ENCODE data around the gene ZNF730. TPM values are rescaled to one million over a fixed set of nuclear protein-coding genes. Genes with fewer than 3 reads are reported as not detected.

The ZNF730 gene
- total RNA-seq, 1 experiment from 2014 or later = not detected

- intact Hi-C loops (cut with micrococcal nuclease) = no loop called here
- Mint-ChIP-seq H3K4me1 (ENCODE audit: insufficient read depth, unreplicated experiment) (no peaks in the 10 kb centered on the region), H3K27me3 (ENCODE audit: insufficient read depth, unreplicated experiment) (no peaks in the 10 kb centered on the region), H3K4me3 (ENCODE audit: unreplicated experiment) (no peak overlapping the region), H3K27ac (ENCODE audit: low read depth, unreplicated experiment) (no peak overlapping the region), H3K36me3 (ENCODE audit: insufficient read depth, unreplicated experiment) (no peaks in the 10 kb centered on the region), H3K9me3 (ENCODE audit: unreplicated experiment) (peaks cover 25% of the 10 kb centered on the region)
- POLR2A ChIA-PET = no interaction called here
- CTCF ChIA-PET = no interaction called here
- BruUV-seq (replicated peaks) = no TSS peak
- DNase-seq (ENCODE audit: unreplicated experiment) = no peak
- TF ChIP-seq, protein P1, sequence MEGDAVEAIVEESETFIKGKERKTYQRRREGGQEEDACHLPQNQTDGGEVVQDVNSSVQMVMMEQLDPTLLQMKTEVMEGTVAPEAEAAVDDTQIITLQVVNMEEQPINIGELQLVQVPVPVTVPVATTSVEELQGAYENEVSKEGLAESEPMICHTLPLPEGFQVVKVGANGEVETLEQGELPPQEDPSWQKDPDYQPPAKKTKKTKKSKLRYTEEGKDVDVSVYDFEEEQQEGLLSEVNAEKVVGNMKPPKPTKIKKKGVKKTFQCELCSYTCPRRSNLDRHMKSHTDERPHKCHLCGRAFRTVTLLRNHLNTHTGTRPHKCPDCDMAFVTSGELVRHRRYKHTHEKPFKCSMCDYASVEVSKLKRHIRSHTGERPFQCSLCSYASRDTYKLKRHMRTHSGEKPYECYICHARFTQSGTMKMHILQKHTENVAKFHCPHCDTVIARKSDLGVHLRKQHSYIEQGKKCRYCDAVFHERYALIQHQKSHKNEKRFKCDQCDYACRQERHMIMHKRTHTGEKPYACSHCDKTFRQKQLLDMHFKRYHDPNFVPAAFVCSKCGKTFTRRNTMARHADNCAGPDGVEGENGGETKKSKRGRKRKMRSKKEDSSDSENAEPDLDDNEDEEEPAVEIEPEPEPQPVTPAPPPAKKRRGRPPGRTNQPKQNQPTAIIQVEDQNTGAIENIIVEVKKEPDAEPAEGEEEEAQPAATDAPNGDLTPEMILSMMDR (IDR thresholded peaks at IDR 0.05; ENCODE audit: unreplicated experiment) = no peak
Observed at GRCh38 chr19:23190341-23190740, 73.5 kb downstream of the ZNF730 start.

Other genes with a start within 250 kb of the ZNF730 start
- not detected in 2 replicates for gene ZNF728, start 113.8 kb upstream of the ZNF730 start, total RNA-seq (2022)
- 5.3 and 6.9 TPM in 2 replicates for gene ZNF724, start 133.4 kb downstream of the ZNF730 start, total RNA-seq (2022)

Data from MCF 10A (cell line).